Panc1 (cell line): Measurements from ENCODE around the gene OR2V2. TPM values are rescaled to one million over a fixed set of nuclear protein-coding genes. Genes with fewer than 3 reads are reported as not detected.
A peak's percentile ranks its signal among the peaks of the same experiment; 100 is the strongest.

ENCODE experiments used
- ATAC-seq: fragments of 200-7000 bp; cut with Tn5 transposase; 2 replicates; pipeline ENCODE4 v1.9.1; 2020; ENCODE audit warnings: mild to moderate bottlenecking, moderate library complexity
- BruUV-seq: library from RNA; stranded (reverse); fragments of 400-500 nt; replicated peaks from 2 replicates; lab custom pipeline; 2021; lab: Mats Ljungman, UMichigan
- CTCF ChIA-PET: fragments of 300-600 bp; sonication (Branson Sonifier 250); formaldehyde crosslinking; loops from one replicate; lab custom pipeline; 2022; ENCODE audit warnings: antibody characterized with exemption; lab: Charles Lee
- POLR2A ChIA-PET: fragments of 300-600 bp; sonication (Branson Sonifier 250); formaldehyde crosslinking; loops from one replicate; lab custom pipeline; 2022; ENCODE audit warnings: antibody characterized with exemption; lab: Charles Lee
- DNase-seq: peaks from one replicate; pipeline ENCODE4 v3.0.0-alpha.2; 2010; ENCODE audit warnings: low read depth, low spot score
- H3K27ac ChIP-seq: 2 replicates; pipeline ENCODE4 v1.5.1; 2011; ENCODE audit warnings: mild to moderate bottlenecking, low read length, inconsistent platforms
- H3K27me3 ChIP-seq: fragments of 200-500 bp; sonication (Bioruptor generic); 2 replicates; pipeline ENCODE4 v1.6.0; 2014; ENCODE audit warnings: low read length, inconsistent platforms; ENCODE audit not compliant: control insufficient read depth, insufficient read depth
- H3K36me3 ChIP-seq: fragments of 200-500 bp; sonication (Bioruptor generic); 2 replicates; pipeline ENCODE4 v1.5.1; 2014; ENCODE audit warnings: inconsistent platforms, mild to moderate bottlenecking, low read length, moderate library complexity; ENCODE audit not compliant: control insufficient read depth, insufficient read depth
- H3K4me1 ChIP-seq: 2 replicates; pipeline ENCODE4 v1.5.1; 2011; ENCODE audit warnings: inconsistent platforms, mild to moderate bottlenecking, low read length, moderate library complexity; ENCODE audit not compliant: control insufficient read depth, insufficient read depth
- H3K4me3 ChIP-seq, 2 experiments: 2 replicates each; pipeline ENCODE4 v1.5.1; 2011 to 2012; ENCODE audit warnings: low read depth in 2 of 2, low read length in 2 of 2, mild to moderate bottlenecking in 2 of 2, inconsistent platforms in 1 of 2, moderate library complexity in 1 of 2
- H3K9me3 ChIP-seq: fragments of 200-500 bp; sonication (Bioruptor generic); 2 replicates; pipeline ENCODE4 v1.5.1; 2014; ENCODE audit warnings: low read depth, mild to moderate bottlenecking, inconsistent platforms, low read length, moderate library complexity; ENCODE audit not compliant: control insufficient read depth, insufficient read depth
- CTCF ChIP-seq: fragments of 450-650 bp; IDR thresholded peaks from 2 replicates; pipeline ENCODE4 v1.5.1; 2017; ENCODE audit warnings: mild to moderate bottlenecking
- POLR2AphosphoS5 ChIP-seq: IDR thresholded peaks from 2 replicates; pipeline ENCODE4 v1.6.1; 2012; ENCODE audit warnings: mild to moderate bottlenecking, low read depth, low read length, moderate library complexity
- REST ChIP-seq, 2 experiments: IDR thresholded peaks; 2 replicates each; pipeline ENCODE4 v1.6.1; 2011 to 2012; ENCODE audit warnings: low read depth in 2 of 2, control low read depth in 1 of 2, low read length in 1 of 2, mild to moderate bottlenecking in 1 of 2, moderate library complexity in 1 of 2; ENCODE audit not compliant: insufficient read depth in 1 of 2
- SIN3A ChIP-seq: IDR thresholded peaks from 2 replicates; pipeline ENCODE4 v1.6.1; 2012; ENCODE audit warnings: low read depth, mild to moderate bottlenecking, low read length, moderate library complexity, borderline replicate concordance; ENCODE audit not compliant: insufficient read depth
- TCF7L2 ChIP-seq: IDR thresholded peaks from 2 replicates; pipeline ENCODE4 v1.6.1; 2011; ENCODE audit warnings: mild to moderate bottlenecking, low read depth, low read length, inconsistent platforms
- in situ Hi-C: cut with HindIII; loops from 2 replicates; pipeline ENCODE4 v1.10.0; 2016; ENCODE audit warnings: low sequenced_read_pairs, low pct_unique_long_range_greater_than_20kb
- intact Hi-C: fragments of 100-400 bp; cut with micrococcal nuclease; formaldehyde crosslinking; loops from one replicate; pipeline ENCODE4 v1.10.0; 2022; ENCODE audit not compliant: unreplicated experiment
- total RNA-seq: library from RNA; stranded (reverse); gene quantifications from one replicate; pipeline ENCODE4 v1.2.1, GENCODE V29; 2021; ENCODE audit not compliant: unreplicated experiment

Gene OR2V2
- total RNA-seq, 1 experiment from 2014 or later, result not detected

GRCh38 chr5:181151146-181151545, 3.8 kb downstream of the OR2V2 start:
- ChIA-PET POLR2A (no interaction called here), CTCF (interaction anchor here (0.5 to 1.1 kb wide), 3 partner anchors 21 to 837 kb away, joined by 3 to 6 read pairs (median 6); no protein-coding TSS in a partner anchor)
- Histone ChIP-seq H3K4me1 (peaks cover 14% of the 10 kb centered on the region), H3K4me3 (no peak overlapping the region), H3K36me3 (no peaks in the 10 kb centered on the region), H3K27ac (no peak overlapping the region), H3K9me3 (peaks cover 3% of the 10 kb centered on the region; the same call in 1 of the 2 replicates), H3K27me3 (no peaks in the 10 kb centered on the region)
- intact Hi-C loops (loop anchor here (10.0 kb wide), 1 partner anchor 46 kb away; no protein-coding TSS in a partner anchor), in situ Hi-C loops (no loop called here)
- DNase-seq (no peak), ATAC-seq (peak; percentile 81)
- no TSS peak for BruUV-seq
- TF ChIP-seq POLR2AphosphoS5 (no peak), REST (IDR thresholded peaks at IDR 0.05; ENCODE audit: insufficient read depth in 1 of 2, low read depth in 2 of 2, low read length in 1 of 2) (no peak), SIN3A (no peak), TCF7L2 (no peak), CTCF (no peak; the same call in 1 of the 2 replicates)

GRCh38 chr5:181152406-181152805, 5.0 kb downstream of the OR2V2 start:
- BruUV-seq, result no TSS peak
- ChIA-PET POLR2A (no interaction called here), CTCF (no interaction called here)
- H3K36me3 ChIP-seq, result no peaks in the 10 kb centered on the region
- no peaks in the 10 kb centered on the region for H3K27me3 ChIP-seq
- peak; percentile 71 for ATAC-seq
- in situ Hi-C loops, result no loop called here
- no peak for DNase-seq
- intact Hi-C loops, result loop anchor here (10.0 kb wide), 1 partner anchor 48 kb away; no protein-coding TSS in a partner anchor
- H3K9me3 ChIP-seq, result peaks cover 3% of the 10 kb centered on the region; the same call in 1 of the 2 replicates
- TF ChIP-seq TCF7L2 (no peak), CTCF (no peak), SIN3A (no peak), POLR2AphosphoS5 (no peak), REST (IDR thresholded peaks at IDR 0.05; ENCODE audit: insufficient read depth in 1 of 2, low read depth in 2 of 2, low read length in 1 of 2) (no peak)
- peak overlapping the region; percentile 68 for H3K27ac ChIP-seq
- H3K4me1 ChIP-seq, result peaks cover 14% of the 10 kb centered on the region
- no peak overlapping the region; a peak in 1 of 4 replicates for H3K4me3 ChIP-seq
